HepG2 (cell line): Measurements from ENCODE around the gene AJUBA. TPM values are rescaled to one million over a fixed set of nuclear protein-coding genes. Genes with fewer than 3 reads are reported as not detected.

Source experiments
- ARNT ChIP-seq: fragments of 450-650 bp; IDR thresholded peaks from 2 replicates; pipeline ENCODE4 v1.6.1; 2017
- FOSL1 ChIP-seq: sonication (generic); formaldehyde crosslinking; IDR thresholded peaks from 2 replicates; pipeline ENCODE4 v1.9.0; 2021; ENCODE audit warnings: missing genetic modification reagents, borderline replicate concordance
- GATAD2A ChIP-seq: IDR thresholded peaks from 2 replicates; pipeline ENCODE4 v1.6.1; 2016
- GFI1 ChIP-seq: sonication (generic); formaldehyde crosslinking; IDR thresholded peaks from 2 replicates; pipeline ENCODE4 v1.5.0; 2020; ENCODE audit warnings: missing genetic modification reagents, mild to moderate bottlenecking, borderline replicate concordance
- GZF1 ChIP-seq: sonication (generic); formaldehyde crosslinking; IDR thresholded peaks from 2 replicates; pipeline ENCODE4 v1.5.1; 2020; ENCODE audit warnings: mild to moderate bottlenecking, missing genetic modification reagents
- HMG20A ChIP-seq: IDR thresholded peaks from 2 replicates; pipeline ENCODE4 v1.6.1; 2016; ENCODE audit warnings: borderline replicate concordance
- MTF1 ChIP-seq: sonication (generic); formaldehyde crosslinking; IDR thresholded peaks from 2 replicates; pipeline ENCODE4 v1.5.0; 2020; ENCODE audit warnings: missing genetic modification reagents
- NPAS2 ChIP-seq: sonication (generic); formaldehyde crosslinking; IDR thresholded peaks from 2 replicates; pipeline ENCODE4 v1.8.0; 2022; ENCODE audit warnings: mild to moderate bottlenecking, missing genetic modification reagents, borderline replicate concordance
- SMC3 ChIP-seq: IDR thresholded peaks from 2 replicates; pipeline ENCODE4 v1.6.1; 2011; ENCODE audit warnings: low read length, improper control_type of control experiment
- TFDP1 ChIP-seq: IDR thresholded peaks from 2 replicates; pipeline ENCODE4 v1.6.1; 2016; ENCODE audit warnings: missing compliant biosample characterization, missing genetic modification reagents, borderline replicate concordance
- THYN1 ChIP-seq: sonication (generic); formaldehyde crosslinking; IDR thresholded peaks from 2 replicates; pipeline ENCODE4 v1.8.1; 2023; ENCODE audit warnings: low read depth, mild to moderate bottlenecking, moderate library complexity, missing genetic modification reagents, borderline replicate concordance
- YEATS2 ChIP-seq: sonication (generic); formaldehyde crosslinking; IDR thresholded peaks from 2 replicates; pipeline ENCODE4 v1.4.0; 2020; ENCODE audit warnings: missing genetic modification reagents, borderline replicate concordance
- ZMYM3 ChIP-seq: sonication (generic); formaldehyde crosslinking; IDR thresholded peaks from 2 replicates; pipeline ENCODE4 v1.5.1; 2020; ENCODE audit warnings: mild to moderate bottlenecking, missing genetic modification reagents
- ZNF205 ChIP-seq: IDR thresholded peaks from 2 replicates; pipeline ENCODE4 v1.6.1; 2018; ENCODE audit warnings: missing biosample characterization, missing genetic modification reagents
- ZNF331 ChIP-seq: sonication (generic); formaldehyde crosslinking; IDR thresholded peaks from 2 replicates; pipeline ENCODE4 v1.4.0; 2020; ENCODE audit warnings: missing genetic modification reagents
- ZNF44 ChIP-seq: sonication (generic); formaldehyde crosslinking; IDR thresholded peaks from 2 replicates; pipeline ENCODE4 v1.5.1; 2020; ENCODE audit warnings: mild to moderate bottlenecking, missing genetic modification reagents
- ZNF512 ChIP-seq: sonication (generic); formaldehyde crosslinking; IDR thresholded peaks from 2 replicates; pipeline ENCODE4 v1.4.0; 2020; ENCODE audit warnings: mild to moderate bottlenecking, missing genetic modification reagents
- ZNF576 ChIP-seq: sonication (generic); formaldehyde crosslinking; IDR thresholded peaks from 2 replicates; pipeline ENCODE4 v1.4.0; 2020; ENCODE audit warnings: mild to moderate bottlenecking, missing genetic modification reagents
- ZNF737 ChIP-seq: sonication (generic); formaldehyde crosslinking; IDR thresholded peaks from 2 replicates; pipeline ENCODE4 v1.5.0; 2020; ENCODE audit warnings: missing genetic modification reagents, mild to moderate bottlenecking, borderline replicate concordance
- polyA plus RNA-seq, 8 experiments: library from polyadenylated mRNA; depleted of rRNA in 3 of 8; stranded (reverse) in 7 of 8; unstranded in 1 of 8; fragments of >200 nt; fragmentation: Illumina TruSeq in 4 of 8; extraction: Trizol in 4 of 8; gene quantifications; 2 replicates each; pipeline versions ENCODE4 v1.2.1 to v1.2.3, GENCODE V29; 2011 to 2016; ENCODE audit warnings: low read depth in 4 of 8, missing spikeins in 1 of 8, mixed read lengths in 1 of 8; ENCODE audit not compliant: insufficient read depth in 1 of 8
- total RNA-seq, 5 experiments: library from RNA; depleted of rRNA; stranded (reverse); fragments of >200 nt; fragmentation: Illumina TruSeq; extraction: Trizol; gene quantifications; 2 replicates each; pipeline ENCODE4 v1.2.3, GENCODE V29; 2016; ENCODE audit warnings: low read depth in 1 of 5
- TF ChIP-seq, protein P1 (sequence below), 2 experiments: sonication (generic) in 1 of 2; formaldehyde crosslinking in 1 of 2; IDR thresholded peaks; 2 replicates each; pipeline versions ENCODE4 v1.6.1 to v1.9.0; 2014 to 2022; ENCODE audit warnings: antibody characterized with exemption in 1 of 2, borderline replicate concordance in 1 of 2, inconsistent platforms in 1 of 2, low read depth in 1 of 2, missing genetic modification reagents in 1 of 2

The AJUBA gene
- total and polyA plus RNA-seq, 2 of the 13 experiments (the other 11 are each of a cell fraction or from before 2014, with no cell fraction given) = 157 to 241 TPM

DNA sequence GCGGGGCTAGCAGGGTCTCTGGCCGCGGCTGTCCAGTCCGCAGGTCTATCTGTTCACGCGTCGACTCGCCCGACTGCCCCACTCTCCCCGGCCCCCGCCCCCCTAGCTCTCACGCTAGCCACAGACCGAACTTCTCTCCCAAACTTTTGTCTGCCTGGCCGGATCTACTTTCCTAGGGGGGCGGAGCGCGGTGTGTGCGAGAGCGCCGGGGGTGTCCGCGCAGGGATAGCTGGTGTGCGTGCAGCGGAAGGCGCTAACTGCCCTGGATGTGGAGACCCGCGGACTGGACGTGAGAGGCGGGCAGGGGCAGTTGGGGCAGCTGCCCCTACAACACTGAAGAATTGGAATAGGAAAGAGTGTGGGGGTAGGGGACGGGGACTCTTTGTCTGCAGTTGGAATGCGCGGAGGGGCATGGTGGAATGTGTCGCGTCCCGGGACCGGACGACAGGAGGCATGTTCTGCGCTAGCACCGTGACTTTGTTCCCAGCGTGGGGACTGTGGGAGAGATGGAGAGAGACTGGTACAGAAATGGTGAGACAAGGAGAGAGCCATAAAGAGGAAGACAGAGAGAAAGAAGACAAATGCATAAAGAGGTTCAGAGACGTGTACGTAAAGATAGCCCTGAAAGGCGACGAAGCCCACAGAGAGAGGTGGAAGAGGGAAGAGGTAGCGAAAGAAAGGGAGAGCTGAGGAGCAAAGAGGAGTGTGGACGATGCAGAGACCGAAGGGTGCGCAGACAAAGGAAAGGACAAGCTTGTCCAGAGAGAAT, at the start of gene AJUBA (continued):
- no peak for TF ChIP-seq GFI1 (CRISPR knock-in tag)
- no peak for TF ChIP-seq ZNF576 (CRISPR knock-in tag)
- no peak for TF ChIP-seq NPAS2 (CRISPR knock-in tag)
- TF ChIP-seq YEATS2 = peak; percentile 92
- peak; percentile 96 for TF ChIP-seq GZF1
- TF ChIP-seq, protein P1, sequence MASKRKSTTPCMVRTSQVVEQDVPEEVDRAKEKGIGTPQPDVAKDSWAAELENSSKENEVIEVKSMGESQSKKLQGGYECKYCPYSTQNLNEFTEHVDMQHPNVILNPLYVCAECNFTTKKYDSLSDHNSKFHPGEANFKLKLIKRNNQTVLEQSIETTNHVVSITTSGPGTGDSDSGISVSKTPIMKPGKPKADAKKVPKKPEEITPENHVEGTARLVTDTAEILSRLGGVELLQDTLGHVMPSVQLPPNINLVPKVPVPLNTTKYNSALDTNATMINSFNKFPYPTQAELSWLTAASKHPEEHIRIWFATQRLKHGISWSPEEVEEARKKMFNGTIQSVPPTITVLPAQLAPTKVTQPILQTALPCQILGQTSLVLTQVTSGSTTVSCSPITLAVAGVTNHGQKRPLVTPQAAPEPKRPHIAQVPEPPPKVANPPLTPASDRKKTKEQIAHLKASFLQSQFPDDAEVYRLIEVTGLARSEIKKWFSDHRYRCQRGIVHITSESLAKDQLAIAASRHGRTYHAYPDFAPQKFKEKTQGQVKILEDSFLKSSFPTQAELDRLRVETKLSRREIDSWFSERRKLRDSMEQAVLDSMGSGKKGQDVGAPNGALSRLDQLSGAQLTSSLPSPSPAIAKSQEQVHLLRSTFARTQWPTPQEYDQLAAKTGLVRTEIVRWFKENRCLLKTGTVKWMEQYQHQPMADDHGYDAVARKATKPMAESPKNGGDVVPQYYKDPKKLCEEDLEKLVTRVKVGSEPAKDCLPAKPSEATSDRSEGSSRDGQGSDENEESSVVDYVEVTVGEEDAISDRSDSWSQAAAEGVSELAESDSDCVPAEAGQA (IDR thresholded peaks at IDR 0.05; ENCODE audit: low read depth) = peak; percentile 84
- TF ChIP-seq, protein P1 (CRISPR knock-in tag; IDR thresholded peaks at IDR 0.05; ENCODE audit: borderline replicate concordance) = no peak
- TF ChIP-seq MTF1 (CRISPR knock-in tag) = no peak
- TF ChIP-seq TFDP1 (CRISPR knock-in tag) = peak; percentile 91
- peak; percentile 95 for TF ChIP-seq ZMYM3
- no peak; the same call in 1 of the 2 replicates for TF ChIP-seq SMC3
- no peak for TF ChIP-seq ARNT
- TF ChIP-seq ZNF205 (CRISPR knock-in tag) = peak; percentile 97
- peak; percentile 90 for TF ChIP-seq ZNF331 (CRISPR knock-in tag)
- TF ChIP-seq THYN1 (CRISPR knock-in tag) = no peak
- no peak for TF ChIP-seq ZNF737 (CRISPR knock-in tag)
- TF ChIP-seq ZNF512 = peak; percentile 96
- TF ChIP-seq FOSL1 (CRISPR knock-in tag) = no peak
- TF ChIP-seq HMG20A (CRISPR knock-in tag) = peak; percentile 66
- TF ChIP-seq ZNF44 = peak; percentile 88; the same call in 1 of the 2 replicates
- peak; percentile 97 for TF ChIP-seq GATAD2A (CRISPR knock-in tag)
